T-cell (primary cell): ENCODE results near the gene CLVS2. TPM values are rescaled to one million over a fixed set of nuclear protein-coding genes. Genes with fewer than 3 reads are reported as not detected.

Experiments used
- ATAC-seq, 4 experiments: fragments of 200-7000 bp in 3 of 4; fragments of 150-1000 bp in 1 of 4; cut with Tn5 transposase; replicated peaks in 1 of 4; 1 replicate in 3 of 4; 2 replicates in 1 of 4; pipeline ENCODE4 v1.10.0; 2021; ENCODE audit warnings: moderate library complexity in 3 of 4, mild to moderate bottlenecking in 2 of 4, moderate number of reproducible peaks in 1 of 4
- CTCF ChIA-PET, 2 donors: fragments of 300-600 bp; sonication (Branson Sonifier 250); formaldehyde crosslinking; loops; one replicate each; lab custom pipeline; 2022; ENCODE audit warnings: antibody characterized with exemption in 2 of 2; lab: Charles Lee
- POLR2A ChIA-PET, 2 donors: fragments of 300-600 bp; sonication (Branson Sonifier 250); formaldehyde crosslinking; loops; one replicate each; lab custom pipeline; 2022; ENCODE audit warnings: antibody characterized with exemption in 2 of 2; lab: Charles Lee
- DNase-seq, 35 experiments: peaks; one replicate each; pipeline versions ENCODE4 v3.0.0 to v3.0.0-alpha.2; 2013 to 2023
- H3K27ac ChIP-seq: one replicate; pipeline ENCODE4 v1.5.1; 2013; ENCODE audit warnings: low read length
- H3K27me3 ChIP-seq, 2 experiments: replicated peaks in 1 of 2; 1 replicate in 1 of 2; 2 replicates in 1 of 2; pipeline versions ENCODE4 v1.6.1 to v1.7.0; 2013; ENCODE audit warnings: low read length in 1 of 2, mixed read lengths in 1 of 2; ENCODE audit not compliant: control insufficient read depth in 2 of 2, insufficient read depth in 2 of 2; ENCODE audit errors: extremely low read depth in 1 of 2
- H3K36me3 ChIP-seq, 2 donors: 1 replicate in 1 of 2; 2 replicates in 1 of 2; pipeline versions ENCODE4 v1.6.1 to v1.7.0; 2013; ENCODE audit warnings: low read length in 1 of 2; ENCODE audit not compliant: control insufficient read depth in 2 of 2, insufficient read depth in 1 of 2; ENCODE audit errors: extremely low read depth in 1 of 2
- H3K4me1 ChIP-seq, 2 experiments: 1 replicate in 1 of 2; 2 replicates in 1 of 2; pipeline versions ENCODE4 v1.6.1 to v1.7.0; 2013; ENCODE audit warnings: low read length in 2 of 2, mixed read lengths in 1 of 2; ENCODE audit not compliant: insufficient read depth in 2 of 2, control insufficient read depth in 1 of 2; ENCODE audit errors: extremely low read depth in 1 of 2
- H3K4me3 ChIP-seq, 2 donors: 1 replicate in 1 of 2; 2 replicates in 1 of 2; pipeline versions ENCODE4 v1.5.1 to v1.7.0; 2013; ENCODE audit warnings: mild to moderate bottlenecking in 2 of 2, low read length in 1 of 2, moderate library complexity in 1 of 2; ENCODE audit not compliant: control insufficient read depth in 1 of 2; ENCODE audit errors: extremely low read depth in 1 of 2
- H3K9me3 ChIP-seq: 2 replicates; pipeline ENCODE4 v1.7.0; 2013
- H3K27ac Mint-ChIP-seq, 2 donors: one replicate each; pipeline ENCODE4 v1.8.0; 2020 to 2021; ENCODE audit warnings: mild to moderate bottlenecking in 2 of 2, mixed read lengths in 2 of 2
- H3K27me3 Mint-ChIP-seq, 2 donors: one replicate each; pipeline ENCODE4 v1.8.0; 2021 to 2022; ENCODE audit warnings: mixed read lengths in 2 of 2
- H3K36me3 Mint-ChIP-seq: one replicate; pipeline ENCODE4 v1.8.0; 2021; ENCODE audit warnings: mixed read lengths
- H3K4me1 Mint-ChIP-seq, 3 donors: one replicate each; pipeline ENCODE4 v1.8.0; 2020 to 2022; ENCODE audit warnings: mixed read lengths in 3 of 3, mild to moderate bottlenecking in 1 of 3
- H3K4me3 Mint-ChIP-seq, 3 donors: one replicate each; pipeline ENCODE4 v1.8.0; 2020 to 2022; ENCODE audit warnings: mild to moderate bottlenecking in 3 of 3, mixed read lengths in 3 of 3, moderate library complexity in 3 of 3
- H3K9me3 Mint-ChIP-seq, 3 donors: one replicate each; pipeline ENCODE4 v1.8.0; 2020 to 2022; ENCODE audit warnings: mixed read lengths in 3 of 3
- WGBS: methylation state at CpG from one replicate; pipeline ENCODE4 v1.1.5; 2013; ENCODE audit warnings: missing lambda C conversion rate; ENCODE audit not compliant: insufficient coverage; 5-methylcytosine and 5-hydroxymethylcytosine counted together
- total RNA-seq, 35 experiments: library from RNA in 6 of 35; stranded (reverse) in 6 of 35; fragments of 120-200 nt in 1 of 35; gene quantifications; one replicate each; pipeline versions ENCODE4 v1.2.1 to v1.2.4 and lab custom pipeline; 2013 to 2026

Gene CLVS2
- total RNA-seq, 5 donors from 2014 or later (not counting 1 experiment from before 2014, with no cell fraction given) = not detected

DNA sequence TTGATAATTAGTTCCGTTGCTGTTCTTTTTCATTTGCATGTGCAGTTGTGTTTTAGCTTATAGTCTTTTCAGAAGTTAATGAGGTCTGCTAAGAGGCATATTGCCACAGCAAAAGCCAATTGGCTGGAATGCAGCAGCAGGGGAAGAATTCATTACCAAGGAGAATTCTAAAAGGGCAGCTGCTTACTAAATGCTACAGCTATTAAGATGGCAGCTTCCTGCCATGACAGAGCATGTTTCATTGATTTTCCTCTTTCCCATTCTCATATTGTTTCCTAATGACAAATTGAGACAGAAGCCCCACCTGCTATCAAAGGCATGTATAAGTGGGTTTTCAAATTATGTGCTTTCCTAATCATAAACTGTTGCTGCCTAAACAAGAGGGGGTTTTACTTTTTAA lies 66.6 kb downstream of the CLVS2 start:
- Mint-ChIP-seq H3K4me3 (no peak overlapping the region), H3K36me3 (no peaks in the 10 kb centered on the region), H3K27me3 (no peaks in the 10 kb centered on the region), H3K4me1 (no peaks in the 10 kb centered on the region), H3K27ac (no peak overlapping the region), H3K9me3 (peaks cover 0 to 3% (median 0%) of the 10 kb centered on the region in 3 donors)
- H3K4me1 ChIP-seq = no peaks in the 10 kb centered on the region
- no peaks in the 10 kb centered on the region for H3K9me3 ChIP-seq
- no peaks in the 10 kb centered on the region for H3K27me3 ChIP-seq
- POLR2A ChIA-PET = no interaction called here
- no peak overlapping the region for H3K4me3 ChIP-seq
- DNase-seq (no peak), ATAC-seq (no peak)
- no CpG with 5 or more reads among the region's 1 CpG for WGBS
- CTCF ChIA-PET = no interaction called here
- H3K36me3 ChIP-seq = no peaks in the 10 kb centered on the region
- H3K27ac ChIP-seq = no peak overlapping the region

DNA sequence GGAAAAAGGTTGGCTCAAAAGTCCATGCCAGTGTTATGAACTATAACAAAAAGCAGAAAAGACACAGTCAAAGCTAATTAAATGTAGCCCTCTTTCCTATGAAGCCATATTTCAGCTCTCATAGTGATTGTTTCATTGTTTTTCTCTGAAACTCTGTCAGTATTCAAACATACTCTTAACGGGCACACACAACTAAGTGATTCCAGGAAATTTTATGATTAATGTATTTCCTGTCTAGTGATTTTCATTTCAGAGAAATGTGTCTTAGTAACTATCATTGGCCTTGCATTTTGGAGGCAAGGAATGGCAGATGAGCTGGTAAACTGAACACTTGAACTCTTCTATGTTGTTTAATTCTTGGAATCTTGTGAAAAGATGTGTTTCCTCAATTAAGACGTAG lies 68.0 kb downstream of the CLVS2 start:
- no CpG with 5 or more reads among the region's 2 CpGs for WGBS
- no peak overlapping the region for H3K27ac ChIP-seq

DNA sequence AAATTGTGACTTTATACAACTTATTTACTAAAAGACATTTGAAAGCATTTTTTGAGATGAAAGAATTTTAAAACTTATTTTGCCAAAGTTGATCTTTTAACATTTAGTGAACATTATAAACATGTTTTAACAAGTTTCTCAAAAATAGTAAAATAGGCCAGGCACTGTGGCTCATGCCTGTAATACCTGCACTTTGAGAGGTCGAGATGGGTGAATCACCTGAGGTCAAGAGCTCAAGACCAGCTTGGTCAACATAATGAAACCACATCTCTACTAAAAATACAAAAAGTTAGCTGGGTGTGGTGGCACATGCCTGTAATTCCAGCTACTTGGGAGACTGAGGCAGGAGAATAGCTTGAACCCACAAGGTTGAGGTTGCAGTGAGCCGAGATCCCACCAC lies 78.6 kb downstream of the CLVS2 start:
- ChIA-PET POLR2A (no interaction called here), CTCF (interaction anchor here in 1 of 2 donors (0.7 kb wide), 1 partner anchor 66 kb away, joined by 3 read pairs; no protein-coding TSS in a partner anchor)
- DNase-seq = no peak
- H3K27ac Mint-ChIP-seq = no peak overlapping the region
- H3K4me1 ChIP-seq = no peaks in the 10 kb centered on the region
- H3K27ac ChIP-seq = no peak overlapping the region
- no peak for ATAC-seq
- peaks cover 0 to 3% (median 3%) of the 10 kb centered on the region in 3 donors for H3K9me3 Mint-ChIP-seq
- no peaks in the 10 kb centered on the region for H3K36me3 Mint-ChIP-seq
- no peaks in the 10 kb centered on the region for H3K27me3 ChIP-seq
- no peaks in the 10 kb centered on the region for H3K27me3 Mint-ChIP-seq
- no peaks in the 10 kb centered on the region for H3K9me3 ChIP-seq
- H3K4me3 ChIP-seq = no peak overlapping the region
- no peak overlapping the region for H3K4me3 Mint-ChIP-seq
- no CpG with 5 or more reads among the region's 2 CpGs for WGBS
- no peaks in the 10 kb centered on the region for H3K4me1 Mint-ChIP-seq
- no peaks in the 10 kb centered on the region for H3K36me3 ChIP-seq

More for the DNA sequence above, 68.0 kb downstream of the CLVS2 start:
- H3K27me3 Mint-ChIP-seq = no peaks in the 10 kb centered on the region
- Histone ChIP-seq H3K27me3 (no peaks in the 10 kb centered on the region), H3K36me3 (no peaks in the 10 kb centered on the region), H3K9me3 (no peaks in the 10 kb centered on the region), H3K4me1 (no peaks in the 10 kb centered on the region), H3K4me3 (no peak overlapping the region)
- no peaks in the 10 kb centered on the region for H3K36me3 Mint-ChIP-seq
- H3K4me1 Mint-ChIP-seq = no peaks in the 10 kb centered on the region
- ChIA-PET POLR2A (no interaction called here), CTCF (no interaction called here)
- H3K9me3 Mint-ChIP-seq = peaks cover 0 to 3% (median 0%) of the 10 kb centered on the region in 3 donors
- no peak for ATAC-seq
- no peak for DNase-seq
- no peak overlapping the region for H3K27ac Mint-ChIP-seq
- no peak overlapping the region for H3K4me3 Mint-ChIP-seq

DNA sequence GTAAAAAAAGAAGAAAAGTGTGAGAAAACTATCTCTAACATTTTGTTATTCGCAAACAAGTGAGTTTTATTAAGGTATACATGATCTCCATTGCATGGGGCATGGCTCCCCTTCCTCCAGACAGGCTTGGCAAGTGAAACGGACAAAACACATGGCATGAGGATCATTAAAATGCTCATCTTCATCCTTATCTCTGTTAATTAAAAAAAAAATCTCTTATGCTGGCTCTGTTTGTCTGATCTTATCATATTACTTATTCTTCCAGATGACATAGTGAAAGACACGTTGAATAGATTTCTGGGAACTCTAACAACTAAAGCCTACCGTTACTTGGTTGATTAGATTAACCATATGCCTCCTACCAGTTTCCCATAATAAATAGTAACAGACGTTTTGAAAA lies 89.4 kb downstream of the CLVS2 start:
- Mint-ChIP-seq H3K27me3 (no peaks in the 10 kb centered on the region), H3K4me1 (no peaks in the 10 kb centered on the region), H3K36me3 (no peaks in the 10 kb centered on the region), H3K9me3 (peaks cover 0 to 3% (median 3%) of the 10 kb centered on the region in 3 donors), H3K27ac (no peak overlapping the region), H3K4me3 (no peak overlapping the region)
- ChIA-PET POLR2A (no interaction called here), CTCF (no interaction called here)
- no peaks in the 10 kb centered on the region for H3K36me3 ChIP-seq
- H3K4me3 ChIP-seq = no peak overlapping the region
- DNase-seq (no peak), ATAC-seq (no peak)
- no CpG with 5 or more reads among the region's 5 CpGs for WGBS
- no peaks in the 10 kb centered on the region for H3K4me1 ChIP-seq
- no peak overlapping the region for H3K27ac ChIP-seq
- H3K9me3 ChIP-seq = no peaks in the 10 kb centered on the region
- no peaks in the 10 kb centered on the region for H3K27me3 ChIP-seq

DNA sequence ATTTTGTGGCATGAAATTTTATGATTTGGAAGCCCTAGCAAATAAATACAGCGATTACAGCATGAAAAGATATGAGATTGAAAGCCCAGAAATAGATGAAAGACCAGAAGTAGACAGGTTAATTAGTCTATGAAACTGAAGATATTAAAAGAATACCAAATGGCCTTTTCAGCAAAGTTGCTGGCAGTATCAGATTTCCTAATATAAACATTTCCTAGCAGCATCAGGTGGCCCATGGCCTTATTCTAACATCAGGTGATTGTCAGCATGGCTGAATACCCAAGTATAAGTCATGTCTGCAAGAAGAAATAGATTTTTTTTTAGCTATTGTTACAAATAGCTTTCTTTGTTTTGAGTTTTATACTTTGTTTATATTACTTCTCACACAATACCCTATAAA lies 93.2 kb downstream of the CLVS2 start:
- H3K4me1 Mint-ChIP-seq = no peaks in the 10 kb centered on the region
- H3K36me3 Mint-ChIP-seq = no peaks in the 10 kb centered on the region
- no peak overlapping the region for H3K4me3 Mint-ChIP-seq
- no peaks in the 10 kb centered on the region for H3K4me1 ChIP-seq
- H3K9me3 ChIP-seq = no peaks in the 10 kb centered on the region
- ChIA-PET CTCF (interaction anchor here in 1 of 2 donors (0.7 kb wide), 1 partner anchor 1845 kb away, joined by 3 read pairs; no protein-coding TSS in a partner anchor), POLR2A (no interaction called here)
- H3K36me3 ChIP-seq = no peaks in the 10 kb centered on the region
- no peaks in the 10 kb centered on the region for H3K27me3 Mint-ChIP-seq
- H3K27ac ChIP-seq = no peak overlapping the region
- WGBS = no CpG with 5 or more reads among the region's 1 CpG
- no peak for DNase-seq
- no peak overlapping the region for H3K4me3 ChIP-seq
- no peak for ATAC-seq
- H3K27ac Mint-ChIP-seq = no peak overlapping the region
- no peaks in the 10 kb centered on the region for H3K27me3 ChIP-seq
- H3K9me3 Mint-ChIP-seq = peaks cover 0 to 7% (median 3%) of the 10 kb centered on the region in 3 donors

DNA sequence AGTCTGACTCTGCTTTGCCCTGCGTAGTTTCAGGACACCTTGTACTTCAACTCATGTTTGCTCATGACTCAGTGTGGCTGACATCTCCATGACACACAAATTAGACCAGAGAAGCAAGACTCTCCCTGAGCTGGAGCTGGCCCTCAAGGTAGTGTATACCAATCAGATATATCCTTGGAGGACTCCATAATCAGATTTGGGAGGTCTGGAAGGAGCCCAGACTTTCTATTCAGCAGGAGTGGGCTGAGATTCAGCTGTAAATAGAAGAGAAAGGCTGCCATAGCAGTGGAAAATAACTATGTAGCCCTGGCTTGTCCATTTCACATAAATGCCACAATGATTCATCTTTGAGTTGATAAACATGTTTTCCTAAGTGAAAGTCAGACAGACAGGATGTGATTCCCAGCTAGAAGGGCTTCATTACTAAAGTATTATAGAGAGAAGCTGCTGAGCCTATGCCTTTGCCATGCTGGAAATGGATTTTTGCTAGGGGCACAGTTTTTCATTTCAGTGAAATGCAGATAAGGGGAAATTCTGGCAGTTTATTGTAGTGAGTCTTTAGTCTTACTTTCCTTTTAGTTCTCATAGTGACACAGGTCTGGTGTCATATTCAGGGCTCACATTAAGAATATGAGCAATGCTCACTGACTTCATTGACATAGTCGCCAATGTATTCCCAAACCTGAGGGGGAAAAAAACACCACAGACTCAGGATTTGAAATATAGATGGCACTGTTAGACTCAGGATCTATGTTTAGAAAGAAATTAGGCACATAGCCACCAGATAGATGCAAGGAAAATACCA lies 95.3 kb downstream of the CLVS2 start:
- ChIA-PET CTCF (no interaction called here), POLR2A (no interaction called here)
- Mint-ChIP-seq H3K9me3 (peaks cover 0 to 8% (median 3%) of the 10 kb centered on the region in 3 donors), H3K36me3 (no peaks in the 10 kb centered on the region), H3K27me3 (no peaks in the 10 kb centered on the region), H3K4me3 (no peak overlapping the region), H3K4me1 (no peaks in the 10 kb centered on the region), H3K27ac (no peak overlapping the region)
- DNase-seq (no peak), ATAC-seq (no peak)
- H3K36me3 ChIP-seq = no peaks in the 10 kb centered on the region
- no peaks in the 10 kb centered on the region for H3K9me3 ChIP-seq
- no peaks in the 10 kb centered on the region for H3K4me1 ChIP-seq
- no peaks in the 10 kb centered on the region for H3K27me3 ChIP-seq
- no peak overlapping the region for H3K27ac ChIP-seq
- no peak overlapping the region for H3K4me3 ChIP-seq
- 67% methylated on average over 1 of the region's 2 CpGs for WGBS
